ENCODE measurements around the gene PSRC1. TPM values are rescaled to one million over a fixed set of nuclear protein-coding genes. Genes with fewer than 3 reads are reported as not detected.
"Not testable (repeated sequence)": the region's sequence is repeated elsewhere in the genome, so short reads cannot be mapped to it uniquely, and the experiment has no call there.

Gene PSRC1
- total RNA-seq, 5 donors from 2014 or later (not counting 1 experiment from before 2014, with no cell fraction given), result 0.35 to 1.6 (median 0.72) TPM

DNA sequence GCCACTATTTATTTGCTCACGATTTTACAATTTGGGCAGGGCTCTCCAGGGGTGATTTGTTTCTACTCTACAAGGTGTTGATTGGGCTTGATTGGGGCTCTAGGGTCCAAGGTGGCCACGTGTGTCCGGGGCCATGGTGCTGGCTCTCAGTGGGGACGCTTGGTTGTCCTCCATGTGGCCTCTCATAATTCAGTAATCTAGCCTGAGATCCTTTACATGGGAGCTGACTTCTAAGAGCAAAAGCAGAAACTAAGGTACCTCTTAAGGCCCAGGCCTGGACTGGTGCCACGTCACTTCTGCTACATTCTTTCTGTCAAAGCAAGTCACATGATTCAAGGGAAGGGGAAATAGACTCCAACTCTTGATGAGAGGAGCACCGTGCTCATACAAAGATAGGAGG, 8.1 kb upstream of the PSRC1 start:
- ChIA-PET POLR2A (no interaction called here), CTCF (no interaction called here)
- DNase-seq (no peak), ATAC-seq (replicated peaks in 1 of 4) (no peak)
- Mint-ChIP-seq H3K4me3 (no peak overlapping the region), H3K36me3 (no peaks in the 10 kb centered on the region), H3K27ac (peak overlapping the region in 1 of 2 donors; percentile 72), H3K27me3 (peaks cover 8 to 12% of the 10 kb centered on the region in 2 donors), H3K4me1 (no peaks in the 10 kb centered on the region), H3K9me3 (no peaks in the 10 kb centered on the region)
- no peaks in the 10 kb centered on the region for H3K9me3 ChIP-seq
- H3K4me1 ChIP-seq (ENCODE audit: control insufficient read depth in 1 of 2, extremely low read depth in 1 of 2, insufficient read depth in 2 of 2, low read length in 2 of 2), result no peaks in the 10 kb centered on the region
- no peak overlapping the region for H3K4me3 ChIP-seq (ENCODE audit: control insufficient read depth in 1 of 2, extremely low read depth in 1 of 2, low read length in 1 of 2)
- 71% methylated on average over 4 of the region's 6 CpGs for WGBS (ENCODE audit: insufficient coverage)
- H3K36me3 ChIP-seq (ENCODE audit: control insufficient read depth in 2 of 2, extremely low read depth in 1 of 2, insufficient read depth in 1 of 2, low read length in 1 of 2), result no peaks in the 10 kb centered on the region
- no peak overlapping the region for H3K27ac ChIP-seq (ENCODE audit: low read length)
- peaks cover 0 to 13% of the 10 kb centered on the region in 2 experiments for H3K27me3 ChIP-seq (replicated peaks in 1 of 2; ENCODE audit: control insufficient read depth in 2 of 2, extremely low read depth in 1 of 2, insufficient read depth in 2 of 2, low read length in 1 of 2)

DNA sequence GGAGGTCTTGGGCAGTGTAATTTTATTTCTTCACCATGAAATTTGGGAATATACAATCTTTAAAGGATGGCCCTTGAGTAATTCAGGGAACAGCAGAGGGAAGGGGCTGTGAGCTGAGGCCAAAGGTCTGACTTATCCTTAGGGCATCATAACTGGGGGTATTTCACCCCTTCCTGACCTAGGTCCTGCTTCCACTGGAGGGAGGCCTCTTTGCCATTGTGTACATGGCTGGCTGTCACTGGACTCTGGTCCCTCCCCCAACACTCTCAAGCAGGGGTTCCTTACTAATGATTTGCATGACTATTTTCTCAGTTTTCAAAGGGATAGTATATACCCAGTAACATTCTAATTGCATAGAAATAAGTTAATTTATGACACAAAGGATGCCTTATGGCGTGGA, 7.2 kb upstream of the PSRC1 start:
- Mint-ChIP-seq H3K36me3 (no peaks in the 10 kb centered on the region), H3K27me3 (peaks cover 3 to 8% of the 10 kb centered on the region in 2 donors), H3K27ac (no peak overlapping the region), H3K9me3 (no peaks in the 10 kb centered on the region), H3K4me1 (no peaks in the 10 kb centered on the region), H3K4me3 (no peak overlapping the region)
- Histone ChIP-seq H3K4me3 (ENCODE audit: control insufficient read depth in 1 of 2, extremely low read depth in 1 of 2, low read length in 1 of 2) (no peak overlapping the region), H3K4me1 (ENCODE audit: control insufficient read depth in 1 of 2, extremely low read depth in 1 of 2, insufficient read depth in 2 of 2, low read length in 2 of 2) (no peaks in the 10 kb centered on the region), H3K27ac (ENCODE audit: low read length) (no peak overlapping the region), H3K36me3 (ENCODE audit: control insufficient read depth in 2 of 2, extremely low read depth in 1 of 2, insufficient read depth in 1 of 2, low read length in 1 of 2) (no peaks in the 10 kb centered on the region), H3K9me3 (no peaks in the 10 kb centered on the region), H3K27me3 (replicated peaks in 1 of 2; ENCODE audit: control insufficient read depth in 2 of 2, extremely low read depth in 1 of 2, insufficient read depth in 2 of 2, low read length in 1 of 2) (peaks cover 0 to 6% of the 10 kb centered on the region in 2 experiments)
- ATAC-seq (replicated peaks in 1 of 4) (no peak), DNase-seq (no peak)
- ChIA-PET CTCF (no interaction called here), POLR2A (no interaction called here)
- WGBS (ENCODE audit: insufficient coverage), result no CpG with 5 or more reads among the region's 1 CpG

DNA sequence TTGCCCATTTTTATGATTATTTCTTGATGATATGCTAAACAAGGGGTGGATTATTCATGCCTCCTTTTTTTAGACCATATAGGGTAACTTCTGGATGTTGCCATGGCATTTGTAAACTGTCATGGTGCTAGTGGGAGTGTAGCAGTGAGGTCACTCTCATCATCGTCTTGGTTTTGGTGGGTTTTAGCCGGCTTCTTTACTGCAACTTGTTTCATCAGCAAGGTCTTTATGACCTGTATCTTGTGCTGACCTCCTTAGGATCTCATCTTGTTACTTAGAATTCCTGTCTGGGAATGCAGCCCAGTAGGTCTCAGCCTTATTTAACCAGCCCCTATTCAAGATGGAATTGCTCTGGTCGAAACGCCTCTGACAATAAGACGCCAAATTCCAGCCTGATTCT, 3.8 kb upstream of the PSRC1 start:
- ATAC-seq (replicated peaks in 1 of 4); H3K9me3 ChIP-seq; H3K27me3 Mint-ChIP-seq; H3K36me3 ChIP-seq (ENCODE audit: control insufficient read depth in 2 of 2, extremely low read depth in 1 of 2, insufficient read depth in 1 of 2, low read length in 1 of 2); H3K27ac ChIP-seq (ENCODE audit: low read length); H3K36me3 Mint-ChIP-seq; DNase-seq; H3K27ac Mint-ChIP-seq; H3K27me3 ChIP-seq (replicated peaks in 1 of 2; ENCODE audit: control insufficient read depth in 2 of 2, extremely low read depth in 1 of 2, insufficient read depth in 2 of 2, low read length in 1 of 2); H3K4me3 ChIP-seq (ENCODE audit: control insufficient read depth in 1 of 2, extremely low read depth in 1 of 2, low read length in 1 of 2); CTCF ChIA-PET; H3K4me3 Mint-ChIP-seq; H3K9me3 Mint-ChIP-seq: not testable (repeated sequence)
- H3K4me1 Mint-ChIP-seq, result peaks cover 18 to 21% (median 18%) of the 10 kb centered on the region in 3 donors
- POLR2A ChIA-PET, result interaction anchor here in 1 of 2 donors (0.7 kb wide), 1 partner anchor 141 kb away, joined by 5 read pairs; no protein-coding TSS in a partner anchor
- 85% methylated on average over 2 of the region's 5 CpGs for WGBS (ENCODE audit: insufficient coverage)
- H3K4me1 ChIP-seq (ENCODE audit: control insufficient read depth in 1 of 2, extremely low read depth in 1 of 2, insufficient read depth in 2 of 2, low read length in 2 of 2), result peaks cover 6 to 22% of the 10 kb centered on the region in 2 experiments

DNA sequence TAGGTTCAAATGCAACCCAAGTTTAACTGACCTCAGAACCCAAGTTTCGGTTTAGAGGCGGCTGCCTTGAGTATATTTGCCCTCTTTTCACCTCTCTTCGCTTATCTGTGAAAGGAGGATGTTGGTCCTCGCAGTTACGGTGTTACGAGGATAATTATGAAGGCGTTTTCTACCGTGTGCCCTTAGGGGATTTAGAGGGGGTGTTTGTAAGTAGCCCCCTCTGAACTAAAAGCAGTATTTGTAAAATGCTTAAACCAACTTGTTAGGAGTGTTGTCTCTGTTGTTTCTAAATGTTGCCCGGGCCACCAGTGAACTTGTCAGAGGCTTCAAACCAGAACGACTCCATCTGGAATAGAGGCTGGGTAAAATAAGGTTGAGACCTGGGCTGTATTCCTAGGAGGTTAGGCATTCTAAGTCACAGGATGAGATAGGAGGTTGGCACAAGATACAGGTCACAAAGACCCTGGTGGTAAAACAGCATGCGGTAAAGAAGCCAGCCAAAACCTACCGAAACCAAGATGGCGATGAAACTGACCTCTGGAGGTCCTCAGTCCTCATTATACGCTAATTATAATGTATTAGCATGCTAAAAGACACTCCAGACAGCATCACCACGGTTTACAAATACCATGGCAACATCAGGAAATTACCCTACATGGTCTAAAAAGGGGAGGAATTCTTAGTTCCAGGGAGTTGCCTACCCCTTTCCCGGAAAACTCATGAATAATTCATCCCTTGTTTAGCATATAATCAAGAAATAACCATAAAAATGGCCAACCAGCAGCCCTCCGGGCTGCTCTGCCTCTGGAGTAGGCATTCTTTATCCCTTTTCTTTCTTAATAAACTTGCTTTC, 1.0 kb upstream of the PSRC1 start:
- no peak for ATAC-seq (replicated peaks in 1 of 4)
- H3K27ac ChIP-seq (ENCODE audit: low read length), result peak overlapping the region; percentile 56
- H3K4me3 ChIP-seq (ENCODE audit: control insufficient read depth in 1 of 2, extremely low read depth in 1 of 2, low read length in 1 of 2), result peak overlapping the region; percentile 82 to 88
- peaks cover 0 to 2% of the 10 kb centered on the region in 2 experiments for H3K27me3 ChIP-seq (replicated peaks in 1 of 2; ENCODE audit: control insufficient read depth in 2 of 2, extremely low read depth in 1 of 2, insufficient read depth in 2 of 2, low read length in 1 of 2)
- Mint-ChIP-seq H3K36me3 (no peaks in the 10 kb centered on the region), H3K4me3 (peak overlapping the region; percentile 92 to 97 (median 94)), H3K4me1 (peaks cover 18 to 21% (median 18%) of the 10 kb centered on the region in 3 donors), H3K27ac (peak overlapping the region; percentile 86 to 91), H3K27me3 (no peaks in the 10 kb centered on the region), H3K9me3 (no peaks in the 10 kb centered on the region)
- DNase-seq, result peak in 1 of 35 experiments; percentile 5
- H3K9me3 ChIP-seq, result no peaks in the 10 kb centered on the region
- WGBS (ENCODE audit: insufficient coverage), result 100% methylated on average over 2 of the region's 17 CpGs
- CTCF ChIA-PET, result interaction anchor here in 1 of 2 donors (1.2 kb wide), 1 partner anchor 248 kb away, joined by 9 read pairs; no protein-coding TSS in a partner anchor
- POLR2A ChIA-PET, result interaction anchor here in 1 of 2 donors (0.6 kb wide), 1 partner anchor 247 kb away, joined by 3 read pairs; no protein-coding TSS in a partner anchor
- no peaks in the 10 kb centered on the region for H3K36me3 ChIP-seq (ENCODE audit: control insufficient read depth in 2 of 2, extremely low read depth in 1 of 2, insufficient read depth in 1 of 2, low read length in 1 of 2)
- peaks cover 6 to 23% of the 10 kb centered on the region in 2 experiments for H3K4me1 ChIP-seq (ENCODE audit: control insufficient read depth in 1 of 2, extremely low read depth in 1 of 2, insufficient read depth in 2 of 2, low read length in 2 of 2)

DNA sequence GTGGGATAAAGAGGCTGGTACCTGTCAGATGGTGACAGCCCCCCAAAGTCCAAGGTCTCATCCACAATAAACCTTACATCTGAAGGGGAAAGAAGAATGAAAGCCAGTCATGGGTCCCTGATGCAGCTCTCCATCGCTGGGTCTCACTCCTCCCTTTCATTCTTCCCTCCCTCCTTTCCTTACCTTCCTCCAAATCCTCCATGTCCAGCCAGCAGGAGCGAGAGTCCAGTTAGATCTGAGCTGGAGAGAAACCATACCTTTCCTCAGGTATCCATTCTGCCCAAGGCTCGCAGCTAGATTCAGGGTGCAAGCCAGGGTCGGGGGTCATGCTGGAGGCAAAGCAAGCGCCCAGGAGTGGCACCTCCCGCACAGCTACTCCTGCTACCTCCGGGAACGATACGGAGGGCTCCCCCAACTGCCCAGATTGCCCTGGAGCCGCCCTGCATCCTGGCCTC, 421 bp downstream of the PSRC1 start:
- Mint-ChIP-seq H3K4me1 (peaks cover 18 to 21% (median 18%) of the 10 kb centered on the region in 3 donors), H3K36me3 (no peaks in the 10 kb centered on the region), H3K9me3 (no peaks in the 10 kb centered on the region), H3K4me3 (peak overlapping the region; percentile 92 to 97 (median 94)), H3K27me3 (no peaks in the 10 kb centered on the region), H3K27ac (peak overlapping the region in 1 of 2 donors; percentile 91)
- no peak overlapping the region for H3K27ac ChIP-seq (ENCODE audit: low read length)
- ChIA-PET CTCF (interaction anchor here (0.6 to 1.7 kb wide), 8 partner anchors 117 to 250 kb away, joined by 3 to 12 read pairs (median 5); partner anchors contain the start of genes ATXN7L2 (in 1 of the 2) and PSMA5 (in 1 of the 2)), POLR2A (no interaction called here)
- 17% methylated on average over 9 of the region's 10 CpGs for WGBS (ENCODE audit: insufficient coverage)
- H3K4me3 ChIP-seq (ENCODE audit: control insufficient read depth in 1 of 2, extremely low read depth in 1 of 2, low read length in 1 of 2), result peak overlapping the region; percentile 82 to 88
- no peak for DNase-seq
- no peak for ATAC-seq (replicated peaks in 1 of 4)
- H3K4me1 ChIP-seq (ENCODE audit: control insufficient read depth in 1 of 2, extremely low read depth in 1 of 2, insufficient read depth in 2 of 2, low read length in 2 of 2), result peaks cover 6 to 24% of the 10 kb centered on the region in 2 experiments
- H3K36me3 ChIP-seq (ENCODE audit: control insufficient read depth in 2 of 2, extremely low read depth in 1 of 2, insufficient read depth in 1 of 2, low read length in 1 of 2), result no peaks in the 10 kb centered on the region
- H3K27me3 ChIP-seq (replicated peaks in 1 of 2; ENCODE audit: control insufficient read depth in 2 of 2, extremely low read depth in 1 of 2, insufficient read depth in 2 of 2, low read length in 1 of 2), result peaks cover 0 to 2% of the 10 kb centered on the region in 2 experiments
- no peaks in the 10 kb centered on the region for H3K9me3 ChIP-seq

DNA sequence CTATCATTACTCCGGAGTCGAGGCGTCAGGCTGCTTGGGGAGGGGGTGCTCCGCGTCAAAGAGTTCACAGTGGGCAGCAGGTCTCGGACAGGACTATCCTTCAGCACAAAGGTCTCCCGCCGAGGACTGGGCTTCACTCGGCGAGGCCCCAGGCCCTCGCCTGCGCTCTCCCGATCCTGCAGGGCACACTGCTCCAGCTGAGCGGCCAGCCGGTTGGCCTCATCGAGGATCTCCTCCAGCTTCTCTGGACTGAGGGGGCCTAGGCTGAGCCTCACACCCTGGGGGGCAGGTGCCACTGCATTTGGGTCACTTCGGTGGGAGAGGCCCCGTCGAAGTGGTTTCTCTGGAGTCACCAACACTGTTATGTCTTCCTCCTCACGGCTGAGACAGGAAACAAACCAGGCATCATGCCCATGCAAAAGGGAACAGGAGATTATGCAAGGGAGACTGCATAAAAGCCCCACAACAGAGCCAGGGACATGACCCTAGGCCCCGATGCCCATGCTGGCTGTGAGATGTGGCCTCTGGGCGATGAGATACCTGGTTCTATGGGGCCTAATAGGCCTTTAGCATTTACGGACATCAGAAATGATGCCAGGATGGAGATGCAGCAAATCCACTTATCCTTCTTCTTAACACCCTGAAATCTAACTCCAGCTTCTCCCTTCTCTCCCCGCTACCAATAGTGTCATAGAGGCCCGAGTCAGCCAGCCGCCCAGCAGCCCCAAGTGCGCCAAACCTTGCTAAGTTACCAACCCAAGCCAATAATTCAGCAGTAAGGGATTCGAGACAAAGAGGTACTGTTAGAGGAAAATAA, 1.1 kb downstream of the PSRC1 start:
- CTCF ChIA-PET, result interaction anchor here (0.6 to 1.7 kb wide), 5 partner anchors 101 to 251 kb away, joined by 3 to 12 read pairs (median 5); partner anchors contain the start of gene ATXN7L2 (in 1 of the 2)
- no peak for DNase-seq
- Histone ChIP-seq H3K4me1 (ENCODE audit: control insufficient read depth in 1 of 2, extremely low read depth in 1 of 2, insufficient read depth in 2 of 2, low read length in 2 of 2) (peaks cover 6 to 28% of the 10 kb centered on the region in 2 experiments), H3K4me3 (ENCODE audit: control insufficient read depth in 1 of 2, extremely low read depth in 1 of 2, low read length in 1 of 2) (no peak overlapping the region), H3K27ac (ENCODE audit: low read length) (no peak overlapping the region), H3K27me3 (replicated peaks in 1 of 2; ENCODE audit: control insufficient read depth in 2 of 2, extremely low read depth in 1 of 2, insufficient read depth in 2 of 2, low read length in 1 of 2) (peaks cover 0 to 2% of the 10 kb centered on the region in 2 experiments), H3K36me3 (ENCODE audit: control insufficient read depth in 2 of 2, extremely low read depth in 1 of 2, insufficient read depth in 1 of 2, low read length in 1 of 2) (no peaks in the 10 kb centered on the region), H3K9me3 (no peaks in the 10 kb centered on the region)
- POLR2A ChIA-PET, result no interaction called here
- Mint-ChIP-seq H3K36me3 (no peaks in the 10 kb centered on the region), H3K27me3 (no peaks in the 10 kb centered on the region), H3K27ac (no peak overlapping the region), H3K9me3 (no peaks in the 10 kb centered on the region), H3K4me3 (peak overlapping the region; percentile 92 to 97 (median 94)), H3K4me1 (peaks cover 21 to 25% (median 22%) of the 10 kb centered on the region in 3 donors)
- WGBS (ENCODE audit: insufficient coverage), result 90% methylated on average over 18 of the region's 28 CpGs
- ATAC-seq (replicated peaks in 1 of 4), result no peak

Measured in T-cell (primary cell).